ENCODE measurements around the gene PRF1. TPM values are rescaled to one million over a fixed set of nuclear protein-coding genes. Genes with fewer than 3 reads are reported as not detected.

PRF1 gene
- total RNA-seq, 1 donor from 2014 or later, result 0.62 TPM

GRCh38 chr10:70559861-70560260, 42.7 kb downstream of the PRF1 start:
- DNase-seq, result no peak

GRCh38 chr10:70558871-70559810, 43.4 kb downstream of the PRF1 start:
- peak; percentile 54 for DNase-seq

DNA sequence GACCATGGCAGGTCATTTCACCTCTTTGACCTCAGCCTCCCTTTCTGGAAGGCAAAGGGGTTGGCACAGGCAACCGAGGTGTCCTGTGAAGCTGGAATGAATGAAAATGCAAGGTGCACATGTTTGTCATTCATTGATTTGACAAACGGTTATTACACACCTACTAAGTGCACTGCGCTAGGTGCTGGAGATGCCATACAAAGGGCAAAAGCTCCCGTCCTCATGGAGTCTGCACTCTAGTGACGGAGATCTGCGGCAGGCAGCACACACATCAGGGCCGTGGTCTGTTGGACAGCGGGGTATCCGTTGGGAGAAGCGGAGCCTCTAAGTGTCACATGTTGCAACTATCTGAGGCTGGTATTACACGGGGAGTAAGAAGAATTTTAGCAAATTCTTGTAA, 44.2 kb downstream of the PRF1 start:
- no peak for DNase-seq

DNA sequence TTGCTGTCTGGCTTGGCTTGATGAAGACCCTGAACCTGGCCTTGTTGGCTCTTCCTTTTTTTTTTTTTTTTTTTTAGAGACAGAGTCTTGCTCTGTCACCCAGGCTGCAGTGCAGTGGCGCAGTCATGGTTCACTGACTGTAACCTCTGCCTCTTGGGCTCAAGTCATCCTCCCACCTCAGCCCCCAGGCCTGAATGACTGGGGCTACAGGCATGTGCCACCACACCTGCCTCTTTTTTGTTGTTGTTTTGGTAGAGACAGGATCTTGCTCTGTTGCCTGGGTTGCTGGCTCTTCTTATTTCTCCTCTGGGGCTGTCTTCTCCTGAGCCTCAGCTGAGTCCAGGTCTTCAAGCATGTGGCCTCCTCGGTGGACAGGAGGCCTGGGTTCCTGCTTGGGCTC, 44.7 kb downstream of the PRF1 start:
- no peak for DNase-seq

- DNase-seq, result no peak
Measured at GRCh38 chr10:70557086-70557845, 45.3 kb downstream of the PRF1 start.

DNA sequence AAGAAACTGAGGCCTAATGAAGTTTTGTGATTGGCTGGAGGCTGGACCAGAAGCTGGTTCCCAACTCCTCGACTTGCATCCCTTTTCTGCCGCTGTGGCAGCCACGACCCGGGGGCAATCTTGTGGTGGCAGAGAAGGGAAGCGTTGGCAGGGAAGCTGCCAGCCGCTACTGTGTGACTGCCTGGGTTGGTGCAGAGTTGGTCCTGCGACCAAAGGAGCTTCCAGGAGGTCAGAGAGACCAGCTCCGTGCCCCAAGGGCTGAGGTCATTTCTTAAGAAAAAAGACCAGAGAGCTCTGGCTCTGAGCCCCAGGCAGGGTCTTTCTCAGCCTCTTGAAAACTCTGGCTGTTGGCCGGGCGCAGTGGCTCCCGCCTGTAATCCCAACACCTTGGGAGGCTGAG, 47.2 kb downstream of the PRF1 start:
- DNase-seq, result no peak

- DNase-seq, result peak; percentile 80
Measured at GRCh38 chr10:70552586-70552985, 50.0 kb downstream of the PRF1 start.

DNA sequence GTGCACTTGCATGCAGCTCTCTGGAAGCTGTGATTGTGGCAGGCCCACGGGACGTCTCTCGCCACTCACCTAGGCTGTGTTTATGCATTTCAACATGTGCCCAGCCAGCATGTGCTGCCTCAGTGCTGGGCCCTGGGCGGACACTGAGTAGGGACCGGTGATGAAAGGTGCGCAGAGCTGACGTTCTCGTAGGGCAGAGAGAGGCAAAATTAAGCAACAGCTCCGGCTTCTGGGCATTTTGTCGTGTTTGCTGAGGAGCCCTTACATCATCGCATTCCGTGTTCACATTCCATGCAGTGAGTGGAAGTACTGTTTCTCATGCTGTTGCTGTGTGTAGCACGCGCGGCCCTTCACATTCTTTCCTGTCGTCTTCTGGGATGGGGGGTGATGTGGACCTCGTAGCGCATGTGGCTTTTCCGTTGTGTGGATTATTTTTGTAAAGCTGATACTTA, 50.5 kb downstream of the PRF1 start:
- peak; percentile 90 for DNase-seq

- DNase-seq, result peak; percentile 72
Measured at GRCh38 chr10:70551466-70551865, 51.1 kb downstream of the PRF1 start.

GRCh38 chr10:70550459-70550858, 52.1 kb downstream of the PRF1 start:
- peak; percentile 54 for DNase-seq

DNA sequence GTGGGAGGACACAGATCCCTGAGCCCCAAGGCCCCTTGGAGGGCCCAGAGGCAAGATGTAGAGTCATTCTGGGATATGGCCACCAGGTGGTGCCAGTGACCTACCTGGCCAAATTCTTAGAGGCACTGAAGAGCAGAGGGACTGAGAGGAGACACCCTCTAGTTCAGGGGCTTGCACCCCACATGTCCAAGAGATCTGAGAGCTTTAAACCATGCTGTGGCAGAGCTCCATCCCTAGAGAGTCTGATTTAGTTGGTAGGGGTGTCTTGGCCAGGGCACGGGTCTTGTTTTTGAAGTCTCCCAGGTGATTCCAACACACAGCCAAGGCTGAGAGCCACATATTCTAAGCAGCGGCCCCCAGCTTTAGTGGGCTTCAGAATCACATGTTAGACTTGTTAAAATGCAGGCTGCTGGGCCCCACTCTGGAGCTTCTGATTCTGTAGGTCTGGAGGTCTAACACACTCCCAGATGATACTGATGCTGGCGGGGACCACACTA, 52.5 kb downstream of the PRF1 start:
- DNase-seq, result peak; percentile 89

DNA sequence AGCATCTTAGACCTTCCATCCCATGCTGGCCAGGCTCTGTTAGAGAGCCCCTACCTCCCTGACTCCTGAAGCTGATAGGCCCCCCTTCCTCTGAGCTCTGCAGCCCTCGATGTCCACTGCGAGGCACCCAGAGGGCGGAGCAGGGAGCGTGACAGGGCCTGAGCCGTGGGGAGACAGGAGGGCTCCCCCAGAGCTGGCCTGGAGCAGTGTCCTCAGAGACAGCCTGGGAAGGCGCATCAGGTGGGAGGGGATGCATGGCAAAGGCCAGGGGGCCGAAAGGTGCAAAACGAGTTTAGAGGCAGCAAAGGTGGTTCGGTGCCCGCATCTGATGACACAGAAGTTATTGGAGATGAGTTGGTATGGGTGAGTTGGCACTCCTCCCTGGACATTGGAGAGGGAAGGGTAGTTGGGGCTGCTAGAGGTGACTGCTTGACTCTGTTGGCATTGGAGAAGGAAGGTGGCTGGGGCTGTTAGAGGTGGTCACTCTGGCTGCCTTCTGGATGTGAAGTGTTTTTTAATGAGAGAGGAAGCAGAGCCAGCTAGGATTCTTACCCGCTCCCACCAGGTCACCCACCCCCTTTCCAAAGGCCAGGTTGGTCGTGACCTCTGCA, 53.1 kb downstream of the PRF1 start:
- DNase-seq, result no peak

Other genes starting within 250 kb of the PRF1 start
- 66.1 TPM for gene LRRC20, start 220.1 kb downstream of the PRF1 start, total RNA-seq
- gene EIF4EBP2, start 198.6 kb downstream of the PRF1 start, total RNA-seq, result 59.7 TPM
- 0.92 TPM for gene NODAL, start 161.1 kb downstream of the PRF1 start, total RNA-seq
- gene PALD1, start 124.0 kb downstream of the PRF1 start, total RNA-seq, result 19.8 TPM
- 12.6 TPM for gene ADAMTS14, start 69.8 kb upstream of the PRF1 start, total RNA-seq
- gene TBATA, start 182.6 kb upstream of the PRF1 start, total RNA-seq, result not detected
- gene SGPL1, start 213.2 kb upstream of the PRF1 start, total RNA-seq, result 45.1 TPM

Measured in tongue (tissue), 2 donors.